HepG2 (cell line): ENCODE results near the gene BRD2. TPM values are rescaled to one million over a fixed set of nuclear protein-coding genes. Genes with fewer than 3 reads are reported as not detected.
A peak's percentile ranks its signal among the peaks of the same experiment; 100 is the strongest.

Source experiments
- ATAC-seq: fragments of 200-7000 bp; cut with Tn5 transposase; 3 replicates; pipeline ENCODE4 v1.9.1; 2020; ENCODE audit warnings: mild to moderate bottlenecking, moderate library complexity
- BruUV-seq: library from RNA; stranded (reverse); fragments of 400-500 nt; replicated peaks from 2 replicates; lab custom pipeline; 2021; lab: Mats Ljungman, UMichigan
- CTCF ChIA-PET: fragments of 300-600 bp; formaldehyde crosslinking; extraction: SDS; loops from one replicate; lab custom pipeline; 2021; ENCODE audit warnings: low total read pairs, inconsistent platforms, low intra/inter-chr PET ratio; lab: Yijun Ruan, JAX
- POLR2A ChIA-PET: fragments of 350-600 bp; sonication (Branson Sonifier 250); formaldehyde crosslinking; loops from one replicate; lab custom pipeline; 2020; ENCODE audit warnings: antibody characterized with exemption, inconsistent platforms; lab: Yijun Ruan, JAX
- DNase-seq: peaks from one replicate; pipeline ENCODE4 v3.0.0-alpha.2; 2015; ENCODE audit warnings: low spot score
- FAIRE-seq: peaks from 3 replicates; lab custom pipeline; 2011; peaks lifted over from hg19 to GRCh38; lab: Jason Lieb, UNC
- H2AFZ ChIP-seq: one replicate; pipeline ENCODE4 v1.6.1; 2011; ENCODE audit warnings: low read length, inconsistent platforms
- H3K27ac ChIP-seq: fragments of 300-600 bp; 3 replicates; pipeline ENCODE4 v1.8.0; 2011; ENCODE audit warnings: mixed run types, mild to moderate bottlenecking, mixed read lengths, low read length, inconsistent platforms; ENCODE audit not compliant: insufficient read depth; ENCODE audit errors: extremely low read length
- H3K27me3 ChIP-seq, 2 experiments: fragments of 200-600 bp in 1 of 2; 2 replicates in 1 of 2; 3 replicates in 1 of 2; pipeline versions ENCODE4 v1.6.0 to v1.8.0; 2011; ENCODE audit warnings: low read length in 2 of 2, mild to moderate bottlenecking in 2 of 2, moderate library complexity in 2 of 2, inconsistent platforms in 1 of 2; ENCODE audit not compliant: insufficient read depth in 2 of 2, control insufficient read depth in 1 of 2
- H3K36me3 ChIP-seq, 2 experiments: fragments of 200-600 bp in 1 of 2; replicated peaks in 1 of 2; 2 replicates in 1 of 2; 3 replicates in 1 of 2; pipeline versions ENCODE4 v1.5.1 to v1.8.0; 2011; ENCODE audit warnings: low read length in 2 of 2, inconsistent platforms in 1 of 2; ENCODE audit not compliant: insufficient read depth in 2 of 2, control insufficient read depth in 1 of 2
- H3K4me1 ChIP-seq: 2 replicates; pipeline ENCODE4 v1.5.1; 2012; ENCODE audit warnings: low read length, inconsistent platforms; ENCODE audit not compliant: insufficient read depth
- H3K4me2 ChIP-seq: 2 replicates; pipeline ENCODE4 v1.6.0; 2011; ENCODE audit warnings: low read depth, low read length, inconsistent platforms
- H3K4me3 ChIP-seq, 3 experiments: fragments of 200-600 bp in 1 of 3; sonication (generic), shearing (Covaris generic) in 1 of 3; replicated peaks in 1 of 3; 2 replicates each; pipeline ENCODE4 v1.5.1; 2011 to 2016; ENCODE audit warnings: low read length in 3 of 3, inconsistent platforms in 2 of 3, low read depth in 2 of 3, mild to moderate bottlenecking in 2 of 3, control low read depth in 1 of 3, mixed read lengths in 1 of 3; ENCODE audit not compliant: insufficient read depth in 1 of 3
- H3K79me2 ChIP-seq: one replicate; pipeline ENCODE4 v1.6.1; 2011; ENCODE audit warnings: low read length, inconsistent platforms; ENCODE audit not compliant: insufficient read depth
- H3K9ac ChIP-seq: 2 replicates; pipeline ENCODE4 v1.6.0; 2011; ENCODE audit warnings: mild to moderate bottlenecking, low read depth, low read length, inconsistent platforms; ENCODE audit not compliant: insufficient read depth
- H3K9me3 ChIP-seq: 2 replicates; pipeline ENCODE4 v1.5.1; 2012; ENCODE audit warnings: mild to moderate bottlenecking, low read length
- H4K20me1 ChIP-seq: 2 replicates; pipeline ENCODE4 v1.6.0; 2011; ENCODE audit warnings: inconsistent platforms, mild to moderate bottlenecking, low read length, moderate library complexity; ENCODE audit not compliant: insufficient read depth
- ARHGAP35 ChIP-seq: sonication (generic); formaldehyde crosslinking; IDR thresholded peaks from 2 replicates; pipeline ENCODE4 v1.9.0; 2022; ENCODE audit warnings: mild to moderate bottlenecking, inconsistent platforms, moderate library complexity, missing genetic modification reagents, borderline replicate concordance
- CEBPB ChIP-seq: IDR thresholded peaks from 2 replicates; pipeline ENCODE4 v1.6.1; 2011; ENCODE audit warnings: low read depth, low read length, improper control_type of control experiment, borderline replicate concordance
- CEBPG ChIP-seq: IDR thresholded peaks from 2 replicates; pipeline ENCODE4 v1.6.1; 2016
- HNF1B ChIP-seq: sonication (generic); formaldehyde crosslinking; IDR thresholded peaks from 2 replicates; pipeline ENCODE4 v1.5.1; 2020; ENCODE audit warnings: mild to moderate bottlenecking, moderate library complexity, missing genetic modification reagents
- JARID2 ChIP-seq: sonication (generic); formaldehyde crosslinking; IDR thresholded peaks from 2 replicates; pipeline ENCODE4 v1.8.1; 2023; ENCODE audit warnings: missing genetic modification reagents, inconsistent platforms; ENCODE audit not compliant: insufficient replicate concordance
- PCBP1 ChIP-seq: fragments of 200-400 bp; formaldehyde crosslinking; IDR thresholded peaks from 2 replicates; pipeline ENCODE4 v1.6.1; 2017; ENCODE audit warnings: mild to moderate bottlenecking, low read depth, low read length, borderline replicate concordance
- TEAD2 ChIP-seq: sonication (generic); formaldehyde crosslinking; IDR thresholded peaks from 2 replicates; pipeline ENCODE4 v1.9.0; 2021; ENCODE audit warnings: missing genetic modification reagents
- WGBS: methylation state at CpG from one replicate; pipeline ENCODE4 v1.1.6; 2017; ENCODE audit warnings: low lambda C conversion rate; 5-methylcytosine and 5-hydroxymethylcytosine counted together
- in situ Hi-C: cut with HindIII; loops from 2 replicates; pipeline ENCODE4 v1.10.0; 2017; ENCODE audit warnings: low pct_unique_long_range_greater_than_20kb; ENCODE audit not compliant: extremely low pct_ligation_motif_present
- intact Hi-C: fragments of 100-400 bp; cut with micrococcal nuclease; formaldehyde crosslinking; loops from one replicate; pipeline ENCODE4 v1.10.0; 2022; ENCODE audit not compliant: unreplicated experiment
- polyA plus RNA-seq, 8 experiments: library from polyadenylated mRNA; depleted of rRNA in 3 of 8; stranded (reverse) in 7 of 8; unstranded in 1 of 8; fragments of >200 nt; fragmentation: Illumina TruSeq in 4 of 8; extraction: Trizol in 4 of 8; gene quantifications; 2 replicates each; pipeline versions ENCODE4 v1.2.1 to v1.2.3, GENCODE V29; 2011 to 2016; ENCODE audit warnings: low read depth in 4 of 8, missing spikeins in 1 of 8, mixed read lengths in 1 of 8; ENCODE audit not compliant: insufficient read depth in 1 of 8
- total RNA-seq, 5 experiments: library from RNA; depleted of rRNA; stranded (reverse); fragments of >200 nt; fragmentation: Illumina TruSeq; extraction: Trizol; gene quantifications; 2 replicates each; pipeline ENCODE4 v1.2.3, GENCODE V29; 2016; ENCODE audit warnings: low read depth in 1 of 5

The BRD2 gene
- total and polyA plus RNA-seq, 2 of the 13 experiments (the other 11 are each of a cell fraction or from before 2014, with no cell fraction given): 143 to 202 TPM

GRCh38 chr6:32937230-32937633 is 31.2 kb upstream of the BRD2 start (continued):
- no peak for TF ChIP-seq PCBP1
- no peak for TF ChIP-seq TEAD2 (CRISPR knock-in tag)
- TF ChIP-seq JARID2 (CRISPR knock-in tag): no peak
- no peak for TF ChIP-seq HNF1B

- BruUV-seq: no TSS peak
- POLR2A ChIA-PET: no interaction called here
Measured at GRCh38 chr6:32938494-32938893, 29.9 kb upstream of the BRD2 start.

More at GRCh38 chr6:32938494-32938893, 29.9 kb upstream of the BRD2 start:
- Histone ChIP-seq H3K27ac (no peak overlapping the region), H3K4me1 (no peaks in the 10 kb centered on the region), H4K20me1 (no peaks in the 10 kb centered on the region), H3K27me3 (peaks cover 2 to 34% of the 10 kb centered on the region in 2 experiments; a peak in 3 of 5 replicates), H2AFZ (no peak overlapping the region), H3K9ac (no peak overlapping the region), H3K9me3 (no peaks in the 10 kb centered on the region), H3K36me3 (no peaks in the 10 kb centered on the region), H3K4me2 (no peak overlapping the region), H3K4me3 (no peak overlapping the region), H3K79me2 (no peaks in the 10 kb centered on the region)
- in situ Hi-C loops: loop anchor here (5.0 kb wide), 1 partner anchor 44 kb away; no protein-coding TSS in a partner anchor
- TF ChIP-seq CEBPG (CRISPR knock-in tag): peak; percentile 52
- TF ChIP-seq CEBPB: peak; percentile 91
- TF ChIP-seq ARHGAP35 (CRISPR knock-in tag): no peak
- CTCF ChIA-PET: interaction anchor here (1.3 kb wide), 1 partner anchor 46 kb away, joined by 4 read pairs; no protein-coding TSS in a partner anchor
- FAIRE-seq (no peak), ATAC-seq (no peak), DNase-seq (no peak)
- 38% methylated on average over 6 of the region's 7 CpGs for WGBS
- intact Hi-C loops: no loop called here
